Heart left ventricle (tissue), 13 donors: ENCODE measurements around the gene ST7.

Experiments
- CTCF ChIP-seq, 12 donors: fragments of 200-600 bp; sonication (generic) in 4 of 12; IDR thresholded peaks; one replicate each; pipeline versions ENCODE4 v1.5.0 to v1.8.0; 2018 to 2022; ENCODE audit warnings: antibody characterized with exemption in 12 of 12, mild to moderate bottlenecking in 5 of 12
- POLR2A ChIP-seq, 2 donors: fragments of 450-650 bp; IDR thresholded peaks; one replicate each; pipeline ENCODE4 v1.6.1; 2017; ENCODE audit warnings: antibody characterized with exemption in 2 of 2, mild to moderate bottlenecking in 2 of 2, moderate library complexity in 2 of 2
- donor health status: ischemic (EF 13 %, LVEDD 7.1; RV severe dilation, severe dysfunction).
- donor health status: DM: no; HTN: yes; CAD: no.
- donor health status: DM: no; HTN: no; CAD: no.
- donor health status: ischemic (EF 25% LVEDD 6.9; RV normal size, moderate dysfunction).
- donor health status: ischemic (EF 25% LVEDD 5.7; RV mildly dilated, moderate dysfunction).
- donor health status: ischemic (EF 35%, LVEDD 5.7; RV mildly dilated, moderate dysfunction).
- donor health status: nonischemic (EF 11% LVEDD 7.7; RV severe dilation, severe dysfunction).
- donor health status: DM: yes; HTN: yes; CAD: no.
- donor health status: PGD.
- donor health status: ischemic (EF 29% LVEDD 5.4; RV normal size, mild dysfunction).
- donor health status: nonischemic (EF 23%, LVEDD 6.1; RV moderate dilation, normal function).

DNA sequence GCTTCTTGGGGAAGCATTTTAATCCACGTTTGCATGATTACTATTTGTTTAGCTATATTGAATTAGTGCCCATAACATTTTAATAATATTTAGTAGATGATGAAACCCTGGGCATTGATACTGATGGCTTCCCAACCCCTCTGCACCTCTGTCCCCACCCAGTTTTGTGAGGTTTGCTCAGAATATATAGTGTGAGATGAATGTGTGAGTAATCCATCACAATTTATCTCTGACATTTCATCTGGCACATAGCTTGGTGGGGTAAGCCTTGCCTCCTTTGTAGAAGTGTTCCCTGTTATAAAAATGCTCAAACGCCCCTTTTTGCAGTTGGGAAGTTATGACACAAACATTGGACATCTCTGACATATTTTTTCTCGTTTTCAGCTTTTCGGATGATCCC is 265.4 kb downstream of the ST7 start:
- TF ChIP-seq CTCF (IDR thresholded peaks at IDR 0.05) (no peak), POLR2A (IDR thresholded peaks at IDR 0.05) (no peak)
